Measurements from ENCODE around the gene CUX1. TPM values are rescaled to one million over a fixed set of nuclear protein-coding genes. Genes with fewer than 3 reads are reported as not detected.

CUX1 gene
- total RNA-seq, 1 donor from 2014 or later, result 50.6 TPM

DNA sequence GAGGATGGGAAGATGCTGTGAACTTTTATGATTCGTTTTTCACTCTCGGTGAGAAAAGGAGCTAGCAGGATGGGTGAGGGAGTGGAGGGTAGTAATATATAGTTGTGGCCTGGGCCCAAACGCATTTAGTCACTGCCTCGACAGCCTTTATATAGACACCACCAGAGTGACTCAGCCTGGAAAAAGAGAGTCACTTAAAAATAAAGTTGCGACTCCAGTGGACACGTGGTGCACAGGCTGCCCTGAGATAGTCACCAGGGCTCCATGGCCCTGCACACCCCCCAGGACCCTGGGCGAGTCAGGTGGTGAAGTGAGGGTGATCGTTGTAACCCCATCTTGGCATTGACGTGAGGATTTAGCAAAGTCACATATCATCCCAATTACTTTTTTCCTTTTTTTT lies 106.7 kb downstream of the CUX1 start:
- DNase-seq (ENCODE audit: low read depth) (peak; percentile 83), FAIRE-seq (peak; percentile 39)
- Histone ChIP-seq H3K4me2 (ENCODE audit: low read length) (peak overlapping the region; percentile 77), H3K27me3 (ENCODE audit: insufficient read depth, low read length) (no peaks in the 10 kb centered on the region), H3K27ac (ENCODE audit: low read depth, low read length) (peak overlapping the region; percentile 85), H3K4me1 (ENCODE audit: insufficient read depth, low read length) (peaks cover 25% of the 10 kb centered on the region), H3K9ac (ENCODE audit: low read length) (peak overlapping the region; percentile 77), H3K79me2 (ENCODE audit: insufficient read depth, low read length) (peaks cover 21% of the 10 kb centered on the region), H3K36me3 (ENCODE audit: insufficient read depth, low read length) (no peaks in the 10 kb centered on the region), H3K4me3 (ENCODE audit: insufficient read depth, low read depth, low read length) (no peak overlapping the region), H3K9me3 (ENCODE audit: insufficient read depth, low read depth, low read length) (no peaks in the 10 kb centered on the region), H2AFZ (ENCODE audit: low read depth, low read length) (no peak overlapping the region), H4K20me1 (ENCODE audit: insufficient read depth, low read length) (peaks cover 3% of the 10 kb centered on the region)
- Mint-ChIP-seq H3K27me3 (ENCODE audit: low read depth, unreplicated experiment) (no peaks in the 10 kb centered on the region), H3K4me3 (ENCODE audit: unreplicated experiment) (no peak overlapping the region), H3K9me3 (ENCODE audit: unreplicated experiment) (no peaks in the 10 kb centered on the region), H3K27ac (ENCODE audit: unreplicated experiment) (peak overlapping the region; percentile 78), H3K4me1 (ENCODE audit: low read depth, unreplicated experiment) (peaks cover 22% of the 10 kb centered on the region), H3K36me3 (ENCODE audit: low read depth, unreplicated experiment) (peaks cover 15% of the 10 kb centered on the region)
- no peak for TF ChIP-seq EZH2 (IDR thresholded peaks at IDR 0.05; ENCODE audit: insufficient read depth, low read length)
- TF ChIP-seq, protein P1, sequence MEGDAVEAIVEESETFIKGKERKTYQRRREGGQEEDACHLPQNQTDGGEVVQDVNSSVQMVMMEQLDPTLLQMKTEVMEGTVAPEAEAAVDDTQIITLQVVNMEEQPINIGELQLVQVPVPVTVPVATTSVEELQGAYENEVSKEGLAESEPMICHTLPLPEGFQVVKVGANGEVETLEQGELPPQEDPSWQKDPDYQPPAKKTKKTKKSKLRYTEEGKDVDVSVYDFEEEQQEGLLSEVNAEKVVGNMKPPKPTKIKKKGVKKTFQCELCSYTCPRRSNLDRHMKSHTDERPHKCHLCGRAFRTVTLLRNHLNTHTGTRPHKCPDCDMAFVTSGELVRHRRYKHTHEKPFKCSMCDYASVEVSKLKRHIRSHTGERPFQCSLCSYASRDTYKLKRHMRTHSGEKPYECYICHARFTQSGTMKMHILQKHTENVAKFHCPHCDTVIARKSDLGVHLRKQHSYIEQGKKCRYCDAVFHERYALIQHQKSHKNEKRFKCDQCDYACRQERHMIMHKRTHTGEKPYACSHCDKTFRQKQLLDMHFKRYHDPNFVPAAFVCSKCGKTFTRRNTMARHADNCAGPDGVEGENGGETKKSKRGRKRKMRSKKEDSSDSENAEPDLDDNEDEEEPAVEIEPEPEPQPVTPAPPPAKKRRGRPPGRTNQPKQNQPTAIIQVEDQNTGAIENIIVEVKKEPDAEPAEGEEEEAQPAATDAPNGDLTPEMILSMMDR (IDR thresholded peaks at IDR 0.05; ENCODE audit: insufficient read depth, low read depth, low read length), result no peak

DNA sequence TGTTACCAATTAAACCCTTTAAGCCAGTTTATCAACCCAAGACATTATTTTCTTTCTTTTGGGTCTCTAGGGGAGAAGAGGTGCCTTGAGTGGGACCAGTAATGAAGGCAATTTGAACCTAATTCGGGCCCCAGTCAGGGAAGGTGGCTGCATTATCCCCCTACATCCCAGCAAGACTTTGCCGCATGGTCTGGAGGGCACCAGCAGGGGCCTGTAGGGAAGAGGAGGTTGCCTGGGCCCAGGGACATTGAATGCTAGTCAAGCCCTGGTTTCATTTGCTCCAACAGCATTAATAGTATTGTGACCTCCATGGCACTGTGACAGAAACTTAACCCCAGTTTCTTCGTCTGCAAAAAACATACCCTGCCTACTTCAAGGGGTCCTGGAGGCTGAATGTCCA lies 108.8 kb downstream of the CUX1 start:
- Mint-ChIP-seq H3K27me3 (ENCODE audit: low read depth, unreplicated experiment) (no peaks in the 10 kb centered on the region), H3K4me1 (ENCODE audit: low read depth, unreplicated experiment) (peaks cover 20% of the 10 kb centered on the region), H3K36me3 (ENCODE audit: low read depth, unreplicated experiment) (peaks cover 15% of the 10 kb centered on the region), H3K4me3 (ENCODE audit: unreplicated experiment) (no peak overlapping the region), H3K27ac (ENCODE audit: unreplicated experiment) (no peak overlapping the region), H3K9me3 (ENCODE audit: unreplicated experiment) (peaks cover 3% of the 10 kb centered on the region)
- Histone ChIP-seq H2AFZ (ENCODE audit: low read depth, low read length) (no peak overlapping the region), H4K20me1 (ENCODE audit: insufficient read depth, low read length) (peaks cover 4% of the 10 kb centered on the region), H3K4me1 (ENCODE audit: insufficient read depth, low read length) (peaks cover 25% of the 10 kb centered on the region), H3K36me3 (ENCODE audit: insufficient read depth, low read length) (no peaks in the 10 kb centered on the region), H3K27ac (ENCODE audit: low read depth, low read length) (no peak overlapping the region), H3K9ac (ENCODE audit: low read length) (no peak overlapping the region), H3K79me2 (ENCODE audit: insufficient read depth, low read length) (peaks cover 19% of the 10 kb centered on the region), H3K4me2 (ENCODE audit: low read length) (no peak overlapping the region), H3K9me3 (ENCODE audit: insufficient read depth, low read depth, low read length) (peaks cover 7% of the 10 kb centered on the region), H3K4me3 (ENCODE audit: insufficient read depth, low read depth, low read length) (no peak overlapping the region), H3K27me3 (ENCODE audit: insufficient read depth, low read length) (no peaks in the 10 kb centered on the region)
- DNase-seq (ENCODE audit: low read depth) (no peak), FAIRE-seq (no peak)
- TF ChIP-seq, protein P1 (IDR thresholded peaks at IDR 0.05; ENCODE audit: insufficient read depth, low read depth, low read length), result no peak
- no peak for TF ChIP-seq EZH2 (IDR thresholded peaks at IDR 0.05; ENCODE audit: insufficient read depth, low read length)

DNA sequence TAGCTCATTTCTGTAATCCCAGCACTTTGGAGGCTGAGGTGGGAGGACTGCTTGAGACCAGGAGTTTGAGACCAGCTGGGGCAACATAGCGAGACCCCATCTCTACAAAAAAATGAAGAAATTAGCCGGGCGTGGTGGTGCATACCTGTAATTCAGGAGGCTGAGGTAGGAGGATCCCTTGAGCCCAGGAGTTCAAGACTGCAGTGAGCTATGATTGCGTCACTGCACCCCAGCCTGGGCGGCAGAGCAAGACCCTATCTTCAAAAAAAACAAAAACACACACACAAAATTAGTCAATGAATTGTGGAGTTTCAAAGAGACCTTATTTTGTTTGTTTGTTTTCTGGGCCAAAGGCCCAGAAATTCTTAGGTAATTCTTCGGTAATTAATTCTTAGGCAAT lies 110.0 kb downstream of the CUX1 start:
- Histone ChIP-seq H3K4me1 (ENCODE audit: insufficient read depth, low read length) (peaks cover 21% of the 10 kb centered on the region), H2AFZ (ENCODE audit: low read depth, low read length) (no peak overlapping the region), H3K4me3 (ENCODE audit: insufficient read depth, low read depth, low read length) (no peak overlapping the region), H3K4me2 (ENCODE audit: low read length) (no peak overlapping the region), H4K20me1 (ENCODE audit: insufficient read depth, low read length) (peaks cover 8% of the 10 kb centered on the region), H3K79me2 (ENCODE audit: insufficient read depth, low read length) (peaks cover 24% of the 10 kb centered on the region), H3K27ac (ENCODE audit: low read depth, low read length) (no peak overlapping the region), H3K9me3 (ENCODE audit: insufficient read depth, low read depth, low read length) (peaks cover 8% of the 10 kb centered on the region), H3K9ac (ENCODE audit: low read length) (no peak overlapping the region), H3K27me3 (ENCODE audit: insufficient read depth, low read length) (no peaks in the 10 kb centered on the region), H3K36me3 (ENCODE audit: insufficient read depth, low read length) (no peaks in the 10 kb centered on the region)
- H3K4me3 Mint-ChIP-seq (ENCODE audit: unreplicated experiment), result no peak overlapping the region
- FAIRE-seq, result no peak
- H3K27ac Mint-ChIP-seq (ENCODE audit: unreplicated experiment), result no peak overlapping the region
- H3K9me3 Mint-ChIP-seq (ENCODE audit: unreplicated experiment), result peaks cover 3% of the 10 kb centered on the region
- H3K4me1 Mint-ChIP-seq (ENCODE audit: low read depth, unreplicated experiment), result peaks cover 17% of the 10 kb centered on the region
- no peak for DNase-seq (ENCODE audit: low read depth)
- peaks cover 18% of the 10 kb centered on the region for H3K36me3 Mint-ChIP-seq (ENCODE audit: low read depth, unreplicated experiment)
- H3K27me3 Mint-ChIP-seq (ENCODE audit: low read depth, unreplicated experiment), result no peaks in the 10 kb centered on the region
- TF ChIP-seq, protein P1 (IDR thresholded peaks at IDR 0.05; ENCODE audit: insufficient read depth, low read depth, low read length), result no peak
- TF ChIP-seq EZH2 (IDR thresholded peaks at IDR 0.05; ENCODE audit: insufficient read depth, low read length), result no peak

Measured in astrocyte (in vitro differentiated cells and primary cell).